Mesenchymal stem cell (in vitro differentiated cells and primary cell): ENCODE data around the gene SDCCAG8.

Experiments used
- DNase-seq: peaks from one replicate; pipeline ENCODE4 v3.0.0-alpha.2; 2013
- H2AFZ ChIP-seq: one replicate; pipeline ENCODE4 v1.6.1; 2013; ENCODE audit warnings: low read depth, mild to moderate bottlenecking, control low read depth, inconsistent platforms, low read length, moderate library complexity
- H2AK5ac ChIP-seq: 2 replicates; pipeline ENCODE4 v1.6.1; 2013; ENCODE audit warnings: low read length, moderate library complexity, mild to moderate bottlenecking, inconsistent platforms; ENCODE audit not compliant: severe bottlenecking
- H2BK120ac ChIP-seq: one replicate; pipeline ENCODE4 v1.6.1; 2013; ENCODE audit warnings: low read depth, mild to moderate bottlenecking, inconsistent platforms, low read length, moderate library complexity
- H2BK12ac ChIP-seq, 2 experiments: one replicate each; pipeline ENCODE4 v1.6.1; 2013; ENCODE audit warnings: inconsistent platforms in 2 of 2, low read length in 2 of 2, mild to moderate bottlenecking in 2 of 2, moderate library complexity in 2 of 2, control low read depth in 1 of 2
- H2BK15ac ChIP-seq: one replicate; pipeline ENCODE4 v1.6.1; 2013; ENCODE audit warnings: mild to moderate bottlenecking, low read depth, inconsistent platforms; ENCODE audit not compliant: poor library complexity, severe bottlenecking
- H2BK5ac ChIP-seq: 2 replicates; pipeline ENCODE4 v1.6.1; 2013; ENCODE audit warnings: low read depth, mild to moderate bottlenecking, low read length, control low read depth, inconsistent platforms; ENCODE audit not compliant: poor library complexity, severe bottlenecking
- H3K14ac ChIP-seq, 2 experiments: one replicate each; pipeline ENCODE4 v1.6.1; 2013; ENCODE audit warnings: inconsistent platforms in 2 of 2, low read length in 2 of 2, control low read depth in 1 of 2, mild to moderate bottlenecking in 1 of 2, moderate library complexity in 1 of 2
- H3K18ac ChIP-seq, 2 experiments: one replicate each; pipeline ENCODE4 v1.6.1; 2013; ENCODE audit warnings: inconsistent platforms in 2 of 2, low read length in 2 of 2, control low read depth in 1 of 2, low read depth in 1 of 2, mild to moderate bottlenecking in 1 of 2
- H3K23ac ChIP-seq, 2 experiments: one replicate each; pipeline ENCODE4 v1.6.1; 2013; ENCODE audit warnings: inconsistent platforms in 2 of 2, low read length in 2 of 2, mild to moderate bottlenecking in 2 of 2, moderate library complexity in 2 of 2, control low read depth in 1 of 2
- H3K27ac ChIP-seq: 2 replicates; pipeline ENCODE4 v1.5.1; 2013; ENCODE audit warnings: mild to moderate bottlenecking, moderate library complexity, low read length, control low read depth, inconsistent platforms; ENCODE audit not compliant: poor library complexity, severe bottlenecking
- H3K27me3 ChIP-seq, 2 experiments: 2 replicates each; pipeline versions ENCODE4 v1.6.1 to v1.7.0; 2013; ENCODE audit warnings: low read length in 2 of 2, mild to moderate bottlenecking in 2 of 2, moderate library complexity in 2 of 2, control low read depth in 1 of 2, inconsistent platforms in 1 of 2; ENCODE audit not compliant: control insufficient read depth in 1 of 2, insufficient read depth in 1 of 2
- H3K36me3 ChIP-seq, 2 experiments: 2 replicates each; pipeline versions ENCODE4 v1.6.1 to v1.7.0; 2013; ENCODE audit warnings: low read length in 2 of 2, control low read depth in 1 of 2, inconsistent platforms in 1 of 2, low read depth in 1 of 2, mild to moderate bottlenecking in 1 of 2; ENCODE audit not compliant: insufficient read depth in 2 of 2, control insufficient read depth in 1 of 2
- H3K4ac ChIP-seq, 2 experiments: one replicate each; pipeline ENCODE4 v1.6.1; 2013; ENCODE audit warnings: inconsistent platforms in 2 of 2, low read length in 2 of 2, mild to moderate bottlenecking in 2 of 2, moderate library complexity in 2 of 2, control low read depth in 1 of 2, low read depth in 1 of 2
- H3K4me1 ChIP-seq: 2 replicates; pipeline ENCODE4 v1.6.1; 2013; ENCODE audit warnings: low read depth, low read length, control low read depth; ENCODE audit not compliant: control insufficient read depth, insufficient read depth
- H3K4me2 ChIP-seq: 2 replicates; pipeline ENCODE4 v1.6.1; 2013; ENCODE audit warnings: low read length, mild to moderate bottlenecking, inconsistent platforms; ENCODE audit not compliant: poor library complexity, severe bottlenecking
- H3K4me3 ChIP-seq, 2 experiments: 2 replicates each; pipeline versions ENCODE4 v1.5.1 to v1.7.0; 2013; ENCODE audit warnings: low read length in 2 of 2, mild to moderate bottlenecking in 2 of 2, control low read depth in 1 of 2, low read depth in 1 of 2; ENCODE audit not compliant: insufficient read depth in 1 of 2
- H3K79me1 ChIP-seq: replicated peaks from 2 replicates; pipeline ENCODE4 v1.6.1; 2013; ENCODE audit warnings: mild to moderate bottlenecking, control low read depth, low read length, inconsistent platforms; ENCODE audit not compliant: poor library complexity, severe bottlenecking
- H3K9ac ChIP-seq: 2 replicates; pipeline ENCODE4 v1.7.0; 2013; ENCODE audit warnings: mild to moderate bottlenecking, low read length, moderate library complexity
- H3K9me3 ChIP-seq: 2 replicates; pipeline ENCODE4 v1.7.0; 2013; ENCODE audit warnings: mild to moderate bottlenecking, low read length; ENCODE audit not compliant: control insufficient read depth
- H4K8ac ChIP-seq: one replicate; pipeline ENCODE4 v1.6.1; 2013; ENCODE audit warnings: inconsistent platforms, mild to moderate bottlenecking, low read length, moderate library complexity
- H4K91ac ChIP-seq: one replicate; pipeline ENCODE4 v1.6.1; 2013; ENCODE audit warnings: mild to moderate bottlenecking, low read length, inconsistent platforms
- WGBS: methylation state at CpG from one replicate; pipeline ENCODE4 v1.1.7; 2013; ENCODE audit warnings: mixed read lengths; 5-methylcytosine and 5-hydroxymethylcytosine counted together

SDCCAG8 gene

GRCh38 chr1:243311809-243312208, 56.0 kb downstream of the SDCCAG8 start:
- H3K27ac ChIP-seq, result no peak overlapping the region
- no peak overlapping the region for H3K4ac ChIP-seq
- H4K91ac ChIP-seq, result no peak overlapping the region
- no peak overlapping the region for H3K4me3 ChIP-seq
- peaks cover 3 to 62% of the 10 kb centered on the region in 2 experiments for H3K36me3 ChIP-seq
- H3K18ac ChIP-seq, result no peak overlapping the region
- H2AK5ac ChIP-seq, result no peak overlapping the region
- H4K8ac ChIP-seq, result no peak overlapping the region
- no peak overlapping the region for H3K9ac ChIP-seq
- no peak overlapping the region for H2BK120ac ChIP-seq
- no peaks in the 10 kb centered on the region for H3K9me3 ChIP-seq
- no peak overlapping the region for H2BK12ac ChIP-seq
- no peak overlapping the region for H3K4me2 ChIP-seq
- H3K14ac ChIP-seq, result no peak overlapping the region
- peaks cover 1% of the 10 kb centered on the region for H3K4me1 ChIP-seq
- H2AFZ ChIP-seq, result no peak overlapping the region
- DNase-seq, result no peak
- no CpG with 5 or more reads among the region's 1 CpG for WGBS
- no peaks in the 10 kb centered on the region for H3K27me3 ChIP-seq
- H2BK5ac ChIP-seq, result no peak overlapping the region
- H3K79me1 ChIP-seq, result peaks cover 6% of the 10 kb centered on the region
- H2BK15ac ChIP-seq, result no peak overlapping the region
- no peak overlapping the region for H3K23ac ChIP-seq

DNA sequence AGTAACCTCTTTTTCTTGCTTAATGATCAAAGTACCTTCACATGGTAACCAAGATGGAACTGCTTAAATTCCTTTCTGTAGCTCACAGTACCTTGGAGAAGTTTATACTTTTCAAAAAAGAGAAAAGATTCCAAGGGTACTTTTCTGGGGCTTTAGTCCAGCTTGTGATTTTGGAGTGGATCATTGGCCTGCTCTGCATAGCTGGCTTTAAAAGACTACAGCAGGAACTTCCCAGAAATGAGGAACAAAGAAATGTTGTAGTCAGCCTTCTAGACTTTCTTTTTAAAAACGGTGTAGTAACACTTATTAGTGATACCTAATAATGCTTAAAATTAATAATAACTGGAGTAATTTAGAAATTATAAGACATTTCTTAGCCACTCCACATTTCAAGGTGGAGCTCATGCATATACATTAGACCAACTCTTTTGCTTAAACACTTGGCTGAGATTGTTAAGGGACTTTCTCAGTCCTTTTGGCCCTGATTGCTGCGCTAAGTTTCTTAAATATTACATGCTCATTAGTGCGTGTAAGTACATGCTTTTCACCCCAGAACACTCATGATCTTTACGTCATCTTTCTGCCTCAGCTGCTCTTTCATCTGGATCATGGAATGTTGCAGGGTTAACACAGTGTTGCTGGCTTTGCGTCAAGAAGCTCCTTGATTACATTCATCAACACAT, 57.3 kb downstream of the SDCCAG8 start:
- DNase-seq, result no peak
- H3K4me2 ChIP-seq, result no peak overlapping the region
- no peaks in the 10 kb centered on the region for H3K27me3 ChIP-seq
- peaks cover 6% of the 10 kb centered on the region for H3K79me1 ChIP-seq
- H3K9ac ChIP-seq, result no peak overlapping the region
- H3K36me3 ChIP-seq, result peaks cover 6 to 64% of the 10 kb centered on the region in 2 experiments
- H2BK120ac ChIP-seq, result no peak overlapping the region
- H4K91ac ChIP-seq, result no peak overlapping the region
- H2BK12ac ChIP-seq, result no peak overlapping the region
- peaks cover 1% of the 10 kb centered on the region for H3K4me1 ChIP-seq
- no peak overlapping the region for H2AFZ ChIP-seq
- no peak overlapping the region for H3K14ac ChIP-seq
- H3K4ac ChIP-seq, result no peak overlapping the region
- H3K18ac ChIP-seq, result no peak overlapping the region
- H3K9me3 ChIP-seq, result peaks cover 3% of the 10 kb centered on the region
- no peak overlapping the region for H3K4me3 ChIP-seq
- H4K8ac ChIP-seq, result no peak overlapping the region
- 94% methylated on average over 4 of the region's 5 CpGs for WGBS
- H2BK15ac ChIP-seq, result no peak overlapping the region
- no peak overlapping the region for H3K27ac ChIP-seq
- no peak overlapping the region for H2AK5ac ChIP-seq
- no peak overlapping the region for H2BK5ac ChIP-seq
- H3K23ac ChIP-seq, result no peak overlapping the region

DNA sequence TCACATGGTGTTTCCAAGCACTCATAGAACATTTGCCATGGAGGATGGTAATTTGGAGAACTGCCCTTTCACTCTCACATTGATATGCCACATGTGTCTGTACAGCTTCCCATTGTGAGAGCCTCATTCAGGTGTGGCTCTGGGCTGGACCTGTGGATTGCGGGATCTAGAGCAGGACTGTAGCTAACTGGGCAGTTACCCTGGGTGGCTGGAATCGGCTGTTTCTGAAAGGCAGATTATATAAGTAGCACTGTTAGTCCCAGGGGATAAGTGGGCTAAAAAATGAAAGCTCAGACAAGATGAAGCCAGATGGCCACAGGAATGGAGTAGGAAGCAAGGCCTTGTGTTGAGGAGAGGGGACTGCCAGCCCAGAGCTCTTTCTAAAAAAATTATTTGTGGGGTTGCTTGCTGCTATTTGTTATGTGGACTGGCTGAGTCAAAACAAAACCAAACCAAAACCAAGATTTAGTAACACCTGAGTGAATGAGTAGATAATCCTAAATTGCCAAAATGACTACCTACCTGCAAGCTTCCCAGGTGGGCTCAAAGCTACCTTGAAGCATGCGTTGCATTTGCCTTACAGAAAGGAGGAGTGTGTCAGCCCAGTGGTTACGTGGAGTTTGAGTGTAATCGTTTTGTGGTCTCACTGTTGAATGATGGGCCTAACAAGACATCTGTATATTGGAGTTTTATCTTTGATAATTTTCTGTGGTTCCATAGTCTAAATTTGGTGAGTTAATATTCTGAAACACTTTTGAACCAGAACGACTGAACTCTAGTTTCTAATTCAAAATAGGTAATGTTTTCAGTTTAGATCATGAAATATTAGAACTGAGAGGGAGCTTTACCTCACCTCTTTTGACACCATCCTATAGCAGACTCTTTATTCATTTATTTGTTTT, 58.0 kb downstream of the SDCCAG8 start:
- no peak overlapping the region for H2BK12ac ChIP-seq
- H3K18ac ChIP-seq, result no peak overlapping the region
- no peak overlapping the region for H4K8ac ChIP-seq
- H3K4me2 ChIP-seq, result no peak overlapping the region
- H4K91ac ChIP-seq, result no peak overlapping the region
- no peak for DNase-seq
- no peak overlapping the region for H2BK15ac ChIP-seq
- H3K4me3 ChIP-seq, result no peak overlapping the region
- peaks cover 8 to 64% of the 10 kb centered on the region in 2 experiments for H3K36me3 ChIP-seq
- peaks cover 3% of the 10 kb centered on the region for H3K9me3 ChIP-seq
- H3K79me1 ChIP-seq, result peaks cover 6% of the 10 kb centered on the region
- no peak overlapping the region for H3K27ac ChIP-seq
- WGBS, result 96% methylated on average over 5 of the region's 6 CpGs
- H3K9ac ChIP-seq, result no peak overlapping the region
- peaks cover 1% of the 10 kb centered on the region for H3K4me1 ChIP-seq
- H2BK5ac ChIP-seq, result no peak overlapping the region
- H2BK120ac ChIP-seq, result no peak overlapping the region
- H3K23ac ChIP-seq, result no peak overlapping the region
- H2AFZ ChIP-seq, result no peak overlapping the region
- H2AK5ac ChIP-seq, result no peak overlapping the region
- H3K14ac ChIP-seq, result no peak overlapping the region
- no peaks in the 10 kb centered on the region for H3K27me3 ChIP-seq
- no peak overlapping the region for H3K4ac ChIP-seq

DNA sequence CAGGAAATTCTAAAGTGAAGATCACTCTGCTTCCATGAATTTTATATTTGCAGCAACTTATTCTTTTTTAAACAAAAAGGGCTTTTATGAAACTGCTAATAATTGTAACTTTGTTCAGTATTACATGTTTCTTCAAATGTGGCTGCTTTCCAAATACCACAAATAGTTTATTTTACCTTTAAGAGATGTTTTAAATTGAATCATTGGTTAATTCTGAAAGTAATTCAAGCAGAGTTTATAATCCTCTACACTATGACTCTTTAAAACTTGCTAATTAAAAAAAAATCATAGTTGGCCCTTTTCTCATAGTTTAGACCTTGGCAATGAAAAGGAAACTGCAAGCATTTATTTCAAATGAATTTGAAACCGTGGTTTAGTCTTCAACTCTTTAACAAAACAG, 59.6 kb downstream of the SDCCAG8 start:
- no peak overlapping the region for H2AK5ac ChIP-seq

More for the DNA sequence above, 59.6 kb downstream of the SDCCAG8 start:
- no peak overlapping the region for H3K4ac ChIP-seq
- no peak for DNase-seq
- H3K4me2 ChIP-seq, result no peak overlapping the region
- peaks cover 3% of the 10 kb centered on the region for H3K9me3 ChIP-seq
- H2AFZ ChIP-seq, result no peak overlapping the region
- H3K23ac ChIP-seq, result no peak overlapping the region
- H2BK5ac ChIP-seq, result no peak overlapping the region
- no peak overlapping the region for H2BK15ac ChIP-seq
- H2BK120ac ChIP-seq, result no peak overlapping the region
- H2BK12ac ChIP-seq, result no peak overlapping the region
- H3K36me3 ChIP-seq, result peaks cover 7 to 66% of the 10 kb centered on the region in 2 experiments
- H3K27ac ChIP-seq, result no peak overlapping the region
- H4K91ac ChIP-seq, result no peak overlapping the region
- peaks cover 6% of the 10 kb centered on the region for H3K79me1 ChIP-seq
- peak overlapping the region; percentile 64 for H3K9ac ChIP-seq
- H4K8ac ChIP-seq, result no peak overlapping the region
- H3K27me3 ChIP-seq, result no peaks in the 10 kb centered on the region
- peak overlapping the region in 1 of 2 experiments; percentile 14 for H3K4me3 ChIP-seq
- WGBS, result no CpG with 5 or more reads among the region's 1 CpG
- no peak overlapping the region for H3K18ac ChIP-seq
- H3K14ac ChIP-seq, result no peak overlapping the region
- peaks cover 1% of the 10 kb centered on the region for H3K4me1 ChIP-seq
